Esophagus muscularis mucosa (tissue), 3 donors: Measurements from ENCODE around the gene SMIM7.

ENCODE experiments used
- POLR2A ChIP-seq: fragments of 450-650 bp; IDR thresholded peaks from one replicate; pipeline ENCODE4 v1.6.1; 2017; ENCODE audit warnings: antibody characterized with exemption, moderate library complexity, mild to moderate bottlenecking, low read depth
- POLR2AphosphoS5 ChIP-seq, 2 donors: sonication (generic); formaldehyde crosslinking; IDR thresholded peaks; one replicate each; pipeline ENCODE4 v1.6.1; 2017; ENCODE audit warnings: antibody characterized with exemption in 2 of 2
- TF ChIP-seq, protein P1 (sequence below), 3 experiments: fragments of 200-600 bp in 2 of 3; fragments of 450-650 bp in 1 of 3; sonication (generic) in 2 of 3; IDR thresholded peaks; one replicate each; pipeline ENCODE4 v1.5.1; 2017 to 2019; ENCODE audit warnings: antibody characterized with exemption in 3 of 3, mild to moderate bottlenecking in 2 of 3, moderate library complexity in 1 of 3

DNA sequence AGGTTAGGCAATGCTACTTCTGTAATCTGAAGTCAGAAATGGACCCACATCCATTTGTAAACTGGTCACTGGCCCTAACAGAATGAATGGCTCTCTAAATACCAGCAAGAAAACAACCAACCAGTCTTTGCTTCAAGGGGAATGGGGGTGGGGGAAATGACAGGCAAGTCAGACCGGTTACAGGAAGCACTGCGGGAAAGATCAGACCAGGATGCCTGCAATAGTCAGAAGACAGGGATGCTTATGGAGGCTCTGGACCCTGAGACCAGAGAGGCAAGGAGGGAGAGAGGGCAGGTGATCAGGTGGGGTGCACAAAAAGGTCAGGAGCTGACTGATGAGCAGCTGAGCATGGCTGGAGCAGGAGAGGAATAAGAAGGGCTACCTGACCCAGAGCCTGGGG lies 45.0 kb downstream of the SMIM7 start:
- TF ChIP-seq, protein P1, sequence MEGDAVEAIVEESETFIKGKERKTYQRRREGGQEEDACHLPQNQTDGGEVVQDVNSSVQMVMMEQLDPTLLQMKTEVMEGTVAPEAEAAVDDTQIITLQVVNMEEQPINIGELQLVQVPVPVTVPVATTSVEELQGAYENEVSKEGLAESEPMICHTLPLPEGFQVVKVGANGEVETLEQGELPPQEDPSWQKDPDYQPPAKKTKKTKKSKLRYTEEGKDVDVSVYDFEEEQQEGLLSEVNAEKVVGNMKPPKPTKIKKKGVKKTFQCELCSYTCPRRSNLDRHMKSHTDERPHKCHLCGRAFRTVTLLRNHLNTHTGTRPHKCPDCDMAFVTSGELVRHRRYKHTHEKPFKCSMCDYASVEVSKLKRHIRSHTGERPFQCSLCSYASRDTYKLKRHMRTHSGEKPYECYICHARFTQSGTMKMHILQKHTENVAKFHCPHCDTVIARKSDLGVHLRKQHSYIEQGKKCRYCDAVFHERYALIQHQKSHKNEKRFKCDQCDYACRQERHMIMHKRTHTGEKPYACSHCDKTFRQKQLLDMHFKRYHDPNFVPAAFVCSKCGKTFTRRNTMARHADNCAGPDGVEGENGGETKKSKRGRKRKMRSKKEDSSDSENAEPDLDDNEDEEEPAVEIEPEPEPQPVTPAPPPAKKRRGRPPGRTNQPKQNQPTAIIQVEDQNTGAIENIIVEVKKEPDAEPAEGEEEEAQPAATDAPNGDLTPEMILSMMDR (IDR thresholded peaks at IDR 0.05): no peak
- no peak for TF ChIP-seq POLR2A
- no peak for TF ChIP-seq POLR2AphosphoS5 (IDR thresholded peaks at IDR 0.05)
